ENCODE measurements around the gene ADAM12.

DNA sequence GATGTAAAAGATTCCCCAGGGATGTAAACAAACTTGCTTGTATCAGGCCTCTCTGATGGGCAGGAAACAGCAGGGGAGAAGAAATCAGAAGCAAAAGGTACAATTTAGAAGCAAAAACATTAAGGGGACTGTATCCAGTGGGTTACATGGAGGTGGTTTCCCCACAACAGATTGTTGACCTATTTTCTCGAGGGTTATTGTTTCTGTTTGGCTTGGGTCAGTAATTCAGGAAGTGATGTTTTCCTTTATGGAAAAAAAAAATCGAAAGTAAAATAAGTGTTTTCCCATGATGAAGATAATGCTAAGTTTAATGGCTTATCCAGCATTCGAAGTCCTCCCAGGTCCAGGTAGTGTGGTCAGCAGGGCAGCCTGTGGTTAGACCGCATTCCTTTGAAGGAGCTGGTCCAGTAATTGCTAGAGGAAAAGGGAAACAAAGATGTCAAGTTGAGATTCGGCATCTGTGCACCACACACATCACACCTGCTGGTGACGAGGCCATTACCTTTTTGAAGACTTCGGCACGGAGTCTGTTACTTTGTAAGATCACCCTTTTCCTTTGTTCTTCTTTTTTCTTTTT, 37.3 kb upstream of the ADAM12 start:
- TF ChIP-seq, protein P1, sequence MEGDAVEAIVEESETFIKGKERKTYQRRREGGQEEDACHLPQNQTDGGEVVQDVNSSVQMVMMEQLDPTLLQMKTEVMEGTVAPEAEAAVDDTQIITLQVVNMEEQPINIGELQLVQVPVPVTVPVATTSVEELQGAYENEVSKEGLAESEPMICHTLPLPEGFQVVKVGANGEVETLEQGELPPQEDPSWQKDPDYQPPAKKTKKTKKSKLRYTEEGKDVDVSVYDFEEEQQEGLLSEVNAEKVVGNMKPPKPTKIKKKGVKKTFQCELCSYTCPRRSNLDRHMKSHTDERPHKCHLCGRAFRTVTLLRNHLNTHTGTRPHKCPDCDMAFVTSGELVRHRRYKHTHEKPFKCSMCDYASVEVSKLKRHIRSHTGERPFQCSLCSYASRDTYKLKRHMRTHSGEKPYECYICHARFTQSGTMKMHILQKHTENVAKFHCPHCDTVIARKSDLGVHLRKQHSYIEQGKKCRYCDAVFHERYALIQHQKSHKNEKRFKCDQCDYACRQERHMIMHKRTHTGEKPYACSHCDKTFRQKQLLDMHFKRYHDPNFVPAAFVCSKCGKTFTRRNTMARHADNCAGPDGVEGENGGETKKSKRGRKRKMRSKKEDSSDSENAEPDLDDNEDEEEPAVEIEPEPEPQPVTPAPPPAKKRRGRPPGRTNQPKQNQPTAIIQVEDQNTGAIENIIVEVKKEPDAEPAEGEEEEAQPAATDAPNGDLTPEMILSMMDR (IDR thresholded peaks at IDR 0.05; ENCODE audit: insufficient read depth, low read depth, low read length): no peak
- no peak for TF ChIP-seq EZH2 (IDR thresholded peaks at IDR 0.05; ENCODE audit: insufficient read depth, low read length)

Measured in astrocyte (in vitro differentiated cells and primary cell).